Embryonic facial prominence (tissue), 1 donor: Measurements from ENCODE around the gene MYOM3.

ENCODE experiments used
- DNase-seq: peaks from one replicate; pipeline ENCODE4 v3.0.0-alpha.2; 2016; ENCODE audit errors: extremely low spot score

MYOM3 gene

GRCh38 chr1:24114753-24115152 is 2.8 kb upstream of the MYOM3 start:
- no peak for DNase-seq

GRCh38 chr1:24113641-24114033 is 1.7 kb upstream of the MYOM3 start:
- DNase-seq = no peak

- DNase-seq = no peak
These were observed 506 bp downstream of the MYOM3 start for GRCh38 chr1:24111262-24111995.

- DNase-seq = no peak
These were observed 1.2 kb downstream of the MYOM3 start for GRCh38 chr1:24110642-24111261.

DNA sequence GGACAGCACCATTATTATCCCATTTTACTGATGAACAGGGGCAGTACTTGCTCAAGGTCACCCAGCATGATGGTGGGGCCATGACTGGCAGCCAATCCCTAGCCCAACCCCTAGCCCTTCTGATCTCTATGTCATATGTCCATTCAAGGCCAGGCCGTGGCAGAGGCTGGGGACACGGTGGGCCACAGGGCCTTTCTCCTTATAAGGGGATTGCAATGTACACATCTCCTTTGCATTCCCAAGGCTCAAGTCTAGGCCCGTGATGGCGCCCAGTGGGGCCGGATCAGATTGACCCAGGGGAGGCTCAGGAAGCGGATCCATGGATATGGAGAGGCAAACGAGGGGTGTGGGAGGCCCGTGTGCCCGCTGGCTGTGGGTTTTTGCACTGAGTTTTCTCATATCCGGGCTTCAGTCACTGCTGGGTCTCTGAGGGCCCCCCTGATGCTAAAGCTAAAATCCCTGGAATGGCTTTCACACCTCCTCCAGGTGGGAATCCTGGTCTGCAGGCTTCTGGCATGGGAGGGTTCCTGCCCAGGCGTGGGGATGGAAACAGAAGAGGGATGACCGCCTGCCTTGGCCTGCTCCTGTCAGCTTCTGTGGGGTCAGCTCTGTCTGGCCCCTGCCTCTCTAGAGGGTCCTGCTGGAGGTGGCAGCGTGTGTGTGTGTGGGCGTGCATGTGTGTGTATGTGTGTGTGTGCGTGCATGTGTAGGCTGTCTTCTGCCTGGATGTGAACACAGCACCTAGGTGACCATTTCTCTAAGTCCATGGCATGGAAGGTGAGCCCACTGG is 2.1 kb downstream of the MYOM3 start:
- no peak for DNase-seq

- no peak for DNase-seq
These were observed 2.8 kb downstream of the MYOM3 start for GRCh38 chr1:24109166-24109483.

DNA sequence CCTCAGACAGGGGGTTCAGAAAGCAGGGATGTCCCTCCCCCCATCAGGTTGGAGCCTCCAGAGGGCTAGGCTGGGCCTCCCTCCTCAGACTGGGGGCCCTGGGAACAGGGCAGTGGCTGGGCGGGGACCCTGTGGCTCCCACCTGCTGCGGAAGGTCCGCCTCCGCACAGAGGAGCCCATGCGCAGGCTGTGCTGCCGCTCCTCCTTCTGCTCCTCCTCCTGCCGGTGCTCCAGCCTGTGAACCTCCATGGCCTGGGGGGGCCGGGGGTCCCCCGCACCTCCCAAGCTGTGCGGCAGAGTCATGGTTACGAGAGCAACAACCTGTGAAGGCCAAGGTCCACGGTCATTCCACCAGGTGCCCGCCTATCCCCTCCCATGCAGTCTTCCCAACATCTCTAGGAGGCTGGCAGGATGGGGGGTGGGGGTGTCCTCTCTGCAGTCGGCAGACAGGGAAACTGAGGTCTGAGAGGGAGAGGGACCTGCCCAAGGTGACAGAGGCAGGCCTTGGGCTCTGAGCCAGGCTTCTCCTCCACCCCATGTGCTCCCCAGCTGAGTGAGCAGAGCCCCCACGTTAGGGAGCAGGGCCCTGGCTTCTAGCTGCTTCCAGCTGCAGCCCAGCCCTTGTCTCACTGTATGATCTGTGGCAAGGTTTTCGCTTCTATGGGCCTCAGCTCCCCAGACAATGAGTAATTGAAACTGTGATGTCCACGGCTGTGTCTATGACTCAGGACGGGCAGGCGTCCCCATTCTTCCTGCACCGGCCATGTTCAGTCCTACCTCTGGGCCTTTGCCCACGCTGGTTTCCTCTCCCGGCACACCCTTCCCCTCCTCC is 3.4 kb downstream of the MYOM3 start:
- DNase-seq = no peak

DNA sequence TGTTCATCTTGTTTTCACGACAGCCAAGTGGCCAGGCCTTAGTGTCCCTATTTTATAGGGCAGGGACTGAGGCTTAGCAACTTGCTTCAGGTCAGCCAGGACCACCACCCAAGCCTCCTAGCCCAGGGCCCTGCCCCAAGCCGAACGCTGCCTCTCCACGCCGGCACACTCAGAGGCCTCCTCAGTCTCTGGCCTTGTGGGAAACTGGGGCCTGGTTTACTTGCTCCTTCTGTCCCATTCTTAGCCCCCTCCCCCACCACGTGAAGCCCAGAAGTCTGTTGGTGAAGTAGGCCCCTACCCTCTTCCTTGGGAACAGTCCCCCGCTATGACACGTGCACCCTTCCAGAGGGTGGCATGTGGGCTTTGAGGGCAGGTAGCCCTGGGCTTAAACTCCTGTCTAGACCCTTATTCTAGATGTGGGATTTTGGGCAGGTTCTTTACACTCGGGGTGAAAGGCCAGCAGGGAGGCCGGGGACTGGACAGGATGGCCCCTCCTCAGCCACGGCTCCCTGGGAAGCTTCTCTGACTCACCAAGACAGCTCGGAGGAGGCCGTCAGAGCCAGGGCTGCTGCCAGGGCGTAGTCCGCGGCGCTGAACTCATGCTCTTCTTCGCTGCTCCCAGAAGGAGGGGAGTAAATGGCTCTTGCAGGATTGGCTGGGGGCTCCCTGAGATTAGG is 4.3 kb downstream of the MYOM3 start:
- no peak for DNase-seq

DNA sequence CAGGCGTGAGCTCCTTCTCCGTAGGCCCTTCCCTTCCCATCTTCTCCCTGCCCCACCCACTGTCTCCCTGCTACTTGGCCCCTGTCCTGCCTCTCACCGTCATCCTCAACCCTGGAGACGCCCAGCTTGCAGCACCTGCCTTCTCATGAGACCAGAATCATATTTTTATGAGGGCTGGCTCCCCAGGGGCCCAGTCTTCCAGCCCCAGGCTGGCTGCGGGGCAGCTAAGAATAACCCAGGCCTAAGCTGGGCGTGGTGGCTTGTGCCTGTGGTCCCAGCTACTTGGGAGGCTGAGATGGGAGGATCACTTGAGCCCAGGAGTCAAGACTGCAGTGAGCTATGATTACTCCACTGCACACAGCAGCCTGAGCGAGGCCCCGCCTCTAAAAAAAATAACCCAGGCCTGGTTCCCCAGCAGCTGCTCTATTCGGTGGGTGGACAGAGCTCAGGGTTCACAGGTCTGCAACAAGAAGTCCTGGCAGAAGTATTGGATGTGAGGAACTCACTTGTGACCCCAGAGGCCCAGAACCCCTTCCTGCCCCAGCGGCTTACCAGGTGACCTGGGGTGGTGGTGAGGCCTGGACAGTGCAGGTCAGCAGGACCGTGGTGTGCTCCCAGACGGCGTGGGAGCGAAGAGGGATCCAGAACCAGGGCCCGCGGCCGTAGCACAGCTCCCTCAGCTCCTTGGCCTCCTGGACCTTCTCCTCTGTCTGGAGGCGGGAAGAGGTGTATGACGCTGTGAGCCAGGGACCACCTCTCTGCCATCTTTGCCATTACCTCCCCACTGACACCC is 6.4 kb downstream of the MYOM3 start:
- no peak for DNase-seq

GRCh38 chr1:24104854-24105253 is 7.1 kb downstream of the MYOM3 start:
- DNase-seq = no peak

DNA sequence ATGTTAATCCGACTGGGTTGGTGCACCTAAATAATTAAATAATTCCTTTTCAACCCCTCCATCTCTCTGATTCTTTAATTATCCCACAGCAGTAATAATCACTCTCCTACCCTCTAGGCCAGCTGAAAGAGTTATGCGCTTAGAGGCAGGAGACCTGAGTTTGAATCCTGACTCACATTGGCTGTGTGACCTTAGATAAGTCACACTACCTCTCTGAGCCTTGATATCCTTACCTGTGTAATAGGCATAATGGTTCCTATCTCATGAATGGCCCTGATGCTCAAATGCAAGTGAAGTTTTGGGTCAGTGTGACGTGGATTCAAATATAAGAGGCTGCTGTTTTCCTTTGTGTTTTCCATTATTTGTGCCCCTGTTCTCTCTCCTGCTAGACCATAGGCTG is 8.1 kb downstream of the MYOM3 start:
- no peak for DNase-seq

- DNase-seq = no peak
These were observed 8.5 kb downstream of the MYOM3 start for GRCh38 chr1:24103408-24103807.

- no peak for DNase-seq
These were observed 9.0 kb downstream of the MYOM3 start for GRCh38 chr1:24102961-24103360.

DNA sequence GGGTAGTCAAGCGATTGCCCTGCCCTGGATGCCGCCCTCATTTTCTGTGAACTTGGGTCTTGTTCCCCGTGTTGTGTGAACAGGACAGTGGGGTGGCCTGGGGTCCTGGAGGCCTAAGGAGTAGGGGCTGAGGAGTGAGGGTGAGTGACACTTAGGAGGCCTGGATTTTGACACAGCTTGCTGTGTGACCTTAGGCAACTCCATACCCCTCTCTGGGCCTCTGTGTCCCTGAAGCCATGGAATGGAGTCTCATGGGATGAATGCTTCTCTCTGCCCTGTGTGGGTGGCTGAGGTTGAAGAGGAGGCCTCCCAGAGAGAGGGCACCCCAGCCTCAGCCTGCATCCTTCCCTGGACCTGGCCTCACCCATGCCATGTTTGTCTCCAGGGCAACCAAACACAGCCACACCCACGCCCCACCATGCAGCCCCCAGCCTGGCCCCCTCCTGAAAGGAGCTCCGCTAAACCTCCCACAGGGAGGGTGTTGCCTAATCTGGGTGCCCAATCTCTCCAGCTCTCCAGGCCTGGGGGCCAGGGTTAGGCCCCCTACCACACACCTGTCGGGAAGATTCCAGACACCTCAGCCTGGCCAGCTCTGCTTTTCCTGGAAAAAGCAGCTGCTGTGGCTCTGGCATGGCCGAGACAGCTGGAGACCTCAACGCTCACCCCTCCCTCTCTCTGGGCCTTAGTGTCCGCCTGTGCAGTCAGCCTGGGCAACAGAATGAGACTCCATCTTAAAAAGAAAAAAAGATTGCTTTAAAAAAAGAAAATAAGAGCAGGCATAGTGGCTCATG is 9.9 kb downstream of the MYOM3 start:
- DNase-seq = no peak

- no peak for DNase-seq
These were observed 10.8 kb downstream of the MYOM3 start for GRCh38 chr1:24100945-24101737.

DNA sequence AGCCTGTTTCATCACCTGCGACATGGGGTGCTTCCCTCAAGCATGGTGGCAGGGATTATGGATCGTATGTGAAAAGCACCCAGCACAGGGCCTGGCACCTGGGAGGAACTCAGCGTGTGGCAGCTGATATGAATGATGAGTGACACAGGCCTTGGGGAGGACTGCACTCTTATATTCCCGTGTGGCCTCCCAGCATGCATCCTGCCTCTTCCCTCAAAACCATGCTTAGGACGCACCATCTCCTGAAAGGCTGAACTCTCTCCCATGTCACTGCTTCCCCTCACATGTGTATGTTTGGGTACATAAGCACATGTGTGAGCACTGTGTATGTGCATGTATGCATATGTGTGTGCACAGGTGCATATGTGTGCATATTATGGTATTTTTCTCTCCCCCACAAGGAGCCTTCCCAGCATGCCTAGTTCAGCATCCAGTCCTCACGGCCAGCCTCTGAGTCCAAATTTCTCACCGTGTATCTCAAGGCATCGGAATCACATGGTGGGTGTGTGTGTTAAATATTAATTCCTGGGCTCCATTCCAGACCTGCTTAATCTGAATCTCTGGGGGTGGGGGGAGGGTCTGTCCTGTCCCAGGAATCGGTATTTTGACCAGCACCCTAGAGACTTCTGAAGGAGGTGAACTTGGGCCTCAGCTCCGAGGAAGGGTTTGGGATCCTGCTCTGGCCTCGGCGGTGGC is 12.8 kb downstream of the MYOM3 start:
- no peak for DNase-seq

DNA sequence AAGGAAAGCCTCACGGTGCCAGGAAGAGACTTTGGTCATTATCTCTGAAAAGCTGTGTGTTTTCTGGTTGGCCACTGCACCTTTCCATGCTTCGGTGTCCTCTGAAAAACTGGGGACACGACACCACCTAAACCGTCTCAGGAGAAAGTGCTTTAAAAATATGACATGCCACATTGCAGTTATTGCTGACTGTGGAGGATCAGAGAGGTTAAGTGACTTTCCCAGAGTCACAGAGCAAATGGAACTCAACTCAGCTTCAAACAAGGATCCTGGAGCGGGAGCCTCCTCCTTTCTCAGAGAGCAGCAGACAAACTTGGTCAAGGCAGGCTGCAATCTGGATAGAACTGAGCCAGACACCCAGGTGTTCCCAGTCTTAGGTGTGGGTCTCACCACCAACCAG is 13.8 kb downstream of the MYOM3 start:
- no peak for DNase-seq

- no peak for DNase-seq
These were observed 14.3 kb downstream of the MYOM3 start for GRCh38 chr1:24097663-24098062.

- no peak for DNase-seq
These were observed 15.2 kb downstream of the MYOM3 start for GRCh38 chr1:24096739-24097103.
